Measurements from ENCODE around the gene TOMM7. TPM values are rescaled to one million over a fixed set of nuclear protein-coding genes. Genes with fewer than 3 reads are reported as not detected.
A peak's percentile ranks its signal among the peaks of the same experiment; 100 is the strongest.

Gene TOMM7
- total and polyA plus RNA-seq, 5 experiments from 2014 or later = 309 to 780 (median 462) TPM

DNA sequence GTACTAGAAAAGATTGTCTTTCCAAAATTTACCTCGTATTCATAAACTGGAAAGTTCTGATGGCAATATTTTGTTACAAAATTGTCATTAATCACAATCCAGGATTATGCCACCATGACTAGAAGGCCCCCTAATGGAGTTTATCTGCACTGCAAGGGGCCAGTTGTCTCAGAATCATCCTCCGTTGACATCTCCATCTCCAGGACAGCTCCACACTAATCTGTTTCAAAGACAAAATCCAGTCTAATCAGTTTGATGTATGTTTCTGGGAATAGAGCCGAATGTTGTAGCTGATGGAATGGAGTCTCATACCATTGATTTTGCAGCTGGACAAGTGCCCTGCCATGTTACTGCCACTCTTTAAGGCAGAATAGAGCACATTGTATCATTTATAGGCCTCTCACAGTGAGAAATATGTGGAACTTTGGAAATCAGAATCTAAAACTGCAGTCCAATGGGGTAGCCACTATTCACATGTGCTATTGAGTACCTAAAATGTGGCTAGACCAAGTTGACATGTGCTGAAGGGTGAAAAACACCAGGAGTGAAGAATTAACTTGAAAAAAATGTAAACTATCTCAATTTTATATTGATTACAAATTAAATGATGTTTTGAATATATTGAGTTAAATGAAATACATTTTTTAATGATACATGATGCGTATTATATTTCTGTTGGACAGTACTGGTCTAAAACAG is 38.3 kb upstream of the TOMM7 start:
- POLR2A ChIA-PET = no interaction called here
- no peaks in the 10 kb centered on the region for H3K9me3 Mint-ChIP-seq
- peaks cover 11 to 18% (median 14%) of the 10 kb centered on the region in 4 donors for H3K4me1 Mint-ChIP-seq
- no peak overlapping the region for H3K4me3 Mint-ChIP-seq
- H3K27ac Mint-ChIP-seq = peak overlapping the region in 1 of 10 donors; percentile 3
- peak in 2 of 10 donors; percentile 13 to 20 for DNase-seq
- H3K27me3 Mint-ChIP-seq = no peaks in the 10 kb centered on the region
- H3K36me3 Mint-ChIP-seq = peaks cover 0 to 52% (median 0%) of the 10 kb centered on the region in 3 donors
- peak; percentile 52 to 54 for ATAC-seq

DNA sequence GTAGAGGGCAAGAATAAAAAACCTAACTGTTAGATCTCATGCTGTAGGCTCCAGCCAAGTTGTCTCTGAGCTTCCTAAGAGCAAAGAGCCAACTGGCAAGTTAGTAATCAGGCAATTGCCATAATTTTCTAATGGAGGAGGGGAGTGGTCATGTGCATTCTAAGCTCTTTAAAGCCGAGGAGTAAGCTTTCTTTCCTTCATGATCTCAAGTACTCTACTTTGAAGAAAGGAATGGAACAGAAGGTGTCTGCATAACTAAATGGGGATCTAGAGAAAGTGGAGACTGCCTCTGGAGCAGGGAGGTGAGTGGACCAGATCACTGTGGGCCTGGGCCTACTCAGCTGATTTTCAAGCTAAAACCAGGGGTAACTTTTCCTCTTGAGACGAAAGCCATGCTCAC is 37.7 kb upstream of the TOMM7 start:
- ATAC-seq (no peak), DNase-seq (no peak)
- H3K4me3 Mint-ChIP-seq = no peak overlapping the region
- no peaks in the 10 kb centered on the region for H3K9me3 Mint-ChIP-seq
- H3K27ac Mint-ChIP-seq = peak overlapping the region in 1 of 10 donors; percentile 66
- H3K27me3 Mint-ChIP-seq = no peaks in the 10 kb centered on the region
- peaks cover 9 to 22% (median 15%) of the 10 kb centered on the region in 4 donors for H3K4me1 Mint-ChIP-seq
- peaks cover 0 to 51% (median 0%) of the 10 kb centered on the region in 3 donors for H3K36me3 Mint-ChIP-seq
- POLR2A ChIA-PET = no interaction called here

DNA sequence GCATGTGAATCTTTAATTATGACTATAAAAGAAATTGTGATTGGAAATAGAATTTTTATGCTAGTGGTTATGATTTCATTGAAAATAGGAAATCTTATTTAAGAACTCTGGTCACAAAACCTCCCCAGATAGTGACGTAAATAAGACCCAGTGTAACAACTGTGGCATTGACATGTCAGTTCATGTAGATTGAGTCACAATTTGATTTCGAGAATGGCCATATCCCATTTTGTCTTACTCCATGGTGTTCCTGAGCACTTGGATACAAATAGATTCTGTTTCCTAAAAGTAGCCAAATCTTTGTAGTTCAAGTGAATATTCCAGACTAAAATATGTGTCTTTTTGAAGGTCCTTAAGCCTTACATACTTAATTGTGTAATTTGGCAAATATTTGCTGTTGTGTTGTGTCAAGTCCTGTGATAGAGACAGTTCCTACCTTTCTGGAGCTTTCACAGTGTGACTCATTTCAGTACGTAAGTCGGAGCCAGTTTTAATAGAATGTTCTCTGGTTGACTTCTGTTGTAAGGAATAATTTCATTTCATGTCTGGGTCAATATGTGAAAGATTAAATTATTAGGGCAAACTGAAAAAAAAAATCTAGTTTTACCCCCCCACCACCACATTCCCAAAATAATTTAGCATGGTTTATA is 37.1 kb upstream of the TOMM7 start:
- H3K4me1 Mint-ChIP-seq = peaks cover 6 to 22% (median 16%) of the 10 kb centered on the region in 4 donors
- no peak for ATAC-seq
- H3K36me3 Mint-ChIP-seq = peaks cover 0 to 49% (median 0%) of the 10 kb centered on the region in 3 donors
- no peak for DNase-seq
- POLR2A ChIA-PET = no interaction called here
- H3K4me3 Mint-ChIP-seq = no peak overlapping the region
- no peaks in the 10 kb centered on the region for H3K9me3 Mint-ChIP-seq
- H3K27me3 Mint-ChIP-seq = no peaks in the 10 kb centered on the region
- peak overlapping the region in 1 of 10 donors; percentile 66 for H3K27ac Mint-ChIP-seq

DNA sequence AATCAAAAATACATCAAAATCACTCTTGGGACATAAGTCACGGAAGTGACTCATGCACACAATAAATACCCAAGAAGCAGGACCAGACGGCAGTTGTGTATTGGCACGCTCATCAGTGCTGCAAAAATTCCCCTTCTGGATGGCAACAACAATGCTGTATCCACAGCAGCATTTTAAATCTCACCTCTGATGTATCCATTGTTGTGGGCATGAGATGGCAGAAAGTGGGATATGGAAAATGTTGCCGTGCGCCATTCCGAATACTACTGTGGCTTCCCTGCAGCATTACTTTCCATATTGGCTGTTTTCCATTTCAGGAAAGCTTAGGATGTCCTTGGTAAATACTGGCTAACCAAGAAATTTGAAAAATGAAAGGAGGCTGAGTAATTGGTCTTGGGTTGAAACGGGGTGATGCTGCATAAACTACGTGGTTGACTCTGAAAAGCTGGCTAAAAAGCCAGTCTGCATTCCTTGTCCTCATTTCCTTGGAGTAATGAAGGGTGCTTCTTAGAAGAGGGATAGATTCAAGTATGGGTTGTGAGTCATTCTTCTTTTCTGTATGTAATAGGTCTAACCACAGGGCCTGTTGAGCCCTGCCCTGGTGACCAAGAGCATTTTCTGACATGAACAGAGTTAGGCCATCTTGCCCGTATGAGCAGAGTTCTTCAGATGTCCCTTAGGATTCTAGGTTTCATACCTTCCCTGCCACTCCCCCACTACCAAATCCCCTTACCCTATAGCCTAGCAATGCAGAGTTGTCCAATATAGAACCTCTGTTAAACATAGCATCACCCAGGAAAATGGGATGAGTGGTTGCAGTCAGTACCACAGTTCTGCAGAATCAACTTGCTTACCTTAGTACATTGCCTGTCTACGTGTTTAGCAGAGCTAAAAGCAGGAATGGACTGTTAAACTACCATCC is 36.3 kb upstream of the TOMM7 start:
- DNase-seq (no peak), ATAC-seq (no peak)
- Mint-ChIP-seq H3K4me3 (no peak overlapping the region), H3K36me3 (peaks cover 0 to 49% (median 0%) of the 10 kb centered on the region in 3 donors), H3K4me1 (peaks cover 6 to 22% (median 20%) of the 10 kb centered on the region in 4 donors), H3K27ac (peak overlapping the region in 2 of 10 donors; percentile 3 to 24), H3K27me3 (no peaks in the 10 kb centered on the region), H3K9me3 (no peaks in the 10 kb centered on the region)
- POLR2A ChIA-PET = no interaction called here

DNA sequence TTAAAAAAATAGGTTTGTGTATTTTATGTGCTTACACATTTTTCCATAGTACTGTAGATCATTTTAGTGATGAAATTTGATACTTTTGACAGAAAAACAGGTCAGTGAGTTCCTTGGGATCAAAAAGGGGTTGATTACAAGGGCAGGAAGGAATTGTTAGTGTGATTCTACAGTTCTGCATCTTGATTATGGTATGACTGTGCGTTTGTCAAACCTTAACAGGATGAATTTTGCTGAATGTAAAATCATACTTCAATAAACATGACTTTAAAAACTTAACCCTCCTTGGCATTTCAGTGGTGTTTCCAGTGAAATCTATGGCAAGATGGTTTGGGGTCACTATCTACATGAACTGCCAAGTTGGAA is 35.6 kb upstream of the TOMM7 start:
- Mint-ChIP-seq H3K4me1 (peaks cover 11 to 27% (median 25%) of the 10 kb centered on the region in 4 donors), H3K4me3 (no peak overlapping the region), H3K27ac (no peak overlapping the region), H3K27me3 (no peaks in the 10 kb centered on the region), H3K36me3 (peaks cover 0 to 49% (median 0%) of the 10 kb centered on the region in 3 donors), H3K9me3 (no peaks in the 10 kb centered on the region)
- POLR2A ChIA-PET = no interaction called here
- no peak for DNase-seq
- ATAC-seq = no peak

DNA sequence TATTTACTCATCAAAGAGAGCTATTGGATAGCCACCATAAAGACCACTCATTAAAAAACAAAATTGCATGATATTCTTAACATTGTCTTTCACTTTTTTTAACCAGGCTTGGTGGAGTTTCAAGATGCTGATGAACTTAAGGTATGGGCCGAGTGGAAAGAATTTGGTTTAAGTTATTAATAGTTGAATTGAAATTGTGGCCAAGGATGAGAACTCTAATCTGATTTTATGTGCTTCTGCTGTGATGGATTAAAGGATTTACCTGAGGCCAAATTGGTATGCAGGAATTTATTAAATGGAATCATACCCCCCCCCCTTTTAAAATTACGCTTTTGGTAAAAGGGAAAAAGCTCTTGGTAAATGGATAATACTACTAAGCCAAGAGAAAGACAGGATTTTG is 33.8 kb upstream of the TOMM7 start:
- no peak for DNase-seq
- H3K9me3 Mint-ChIP-seq = no peaks in the 10 kb centered on the region
- POLR2A ChIA-PET = no interaction called here
- peak overlapping the region in 2 of 10 donors; percentile 15 to 36 for H3K4me3 Mint-ChIP-seq
- no peak for ATAC-seq
- peaks cover 0 to 44% (median 0%) of the 10 kb centered on the region in 3 donors for H3K36me3 Mint-ChIP-seq
- H3K27ac Mint-ChIP-seq = no peak overlapping the region
- H3K4me1 Mint-ChIP-seq = peaks cover 12 to 29% (median 26%) of the 10 kb centered on the region in 4 donors
- no peaks in the 10 kb centered on the region for H3K27me3 Mint-ChIP-seq

DNA sequence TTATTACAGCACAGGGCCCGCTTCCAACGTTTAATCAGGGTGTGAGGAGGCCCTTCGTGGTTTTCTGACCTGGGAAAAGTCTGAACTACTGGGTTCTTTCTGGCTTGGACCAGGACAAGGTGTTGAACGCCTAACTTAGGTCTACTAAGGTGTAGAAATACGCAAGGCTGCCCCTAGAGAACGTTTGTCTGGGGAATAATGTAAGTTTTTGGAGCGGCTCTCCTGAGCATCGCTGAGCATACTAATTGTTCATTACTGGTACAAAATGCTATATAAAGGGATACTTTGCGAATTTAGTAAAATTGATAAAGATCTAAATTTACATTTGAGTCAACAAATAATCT is 32.4 kb upstream of the TOMM7 start:
- POLR2A ChIA-PET = no interaction called here
- Mint-ChIP-seq H3K4me3 (peak overlapping the region; percentile 91 to 98 (median 94)), H3K36me3 (peaks cover 0 to 33% (median 0%) of the 10 kb centered on the region in 3 donors), H3K27me3 (peaks cover 0 to 2% (median 0%) of the 10 kb centered on the region in 5 donors), H3K9me3 (no peaks in the 10 kb centered on the region), H3K4me1 (peaks cover 11 to 27% (median 26%) of the 10 kb centered on the region in 4 donors), H3K27ac (peak overlapping the region; percentile 44 to 98 (median 94))
- ATAC-seq (peak; percentile 5 to 15), DNase-seq (peak in 1 of 10 donors; percentile 23)

DNA sequence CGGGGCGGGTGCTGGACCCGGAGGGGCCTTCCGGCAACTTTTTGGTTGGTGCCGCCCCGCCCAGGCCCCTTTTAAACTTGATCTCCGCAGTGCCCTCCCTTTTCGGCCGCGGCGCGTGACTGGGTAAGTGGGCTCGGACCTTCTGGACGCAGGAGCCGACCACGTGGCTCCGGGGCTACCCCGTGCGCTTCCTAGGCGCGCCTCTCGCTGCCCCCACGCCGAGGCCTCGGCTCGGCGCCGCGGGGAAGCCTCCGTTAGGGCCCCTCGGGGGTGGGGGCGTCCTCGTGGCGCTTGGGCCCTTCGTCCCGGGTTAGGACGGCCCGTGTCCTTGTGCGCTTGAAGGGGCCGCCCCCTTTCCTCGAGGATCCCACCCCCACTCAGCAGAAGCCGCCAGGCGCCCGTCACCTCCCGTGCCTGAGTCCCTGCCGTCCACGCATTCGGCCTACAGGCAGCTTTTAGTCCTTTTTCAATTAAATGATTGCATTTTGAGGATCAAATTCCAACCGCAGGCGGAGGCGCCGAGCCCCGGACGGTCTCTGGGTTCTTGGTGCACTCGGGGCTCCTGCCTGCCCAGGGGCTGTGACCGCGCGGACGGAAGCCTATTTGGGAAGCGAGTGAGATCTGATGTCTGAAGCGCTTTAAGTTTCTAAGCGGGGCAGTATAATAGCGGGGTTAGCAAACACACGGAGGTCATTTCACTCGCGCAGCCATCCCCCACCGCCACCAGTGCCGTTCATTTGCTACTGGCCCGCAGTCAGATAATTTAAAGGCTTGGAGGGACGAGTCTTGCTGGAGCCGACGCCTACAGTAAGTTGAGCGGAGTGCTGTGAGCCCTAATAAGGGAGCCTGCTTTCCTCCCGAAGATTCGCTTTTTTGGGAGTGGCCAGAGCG is 31.8 kb upstream of the TOMM7 start:
- Mint-ChIP-seq H3K4me3 (peak overlapping the region; percentile 91 to 98 (median 94)), H3K9me3 (no peaks in the 10 kb centered on the region), H3K27me3 (peaks cover 0 to 4% (median 0%) of the 10 kb centered on the region in 5 donors), H3K27ac (peak overlapping the region; percentile 44 to 98 (median 94)), H3K36me3 (peaks cover 0 to 29% (median 0%) of the 10 kb centered on the region in 3 donors), H3K4me1 (peaks cover 11 to 27% (median 26%) of the 10 kb centered on the region in 4 donors)
- POLR2A ChIA-PET = interaction anchor here (1.0 kb wide), 1 partner anchor 32 kb away, joined by 3 read pairs; the partner anchor contains the start of gene TOMM7
- ATAC-seq (peak; percentile 46 to 77), DNase-seq (peak in 7 of 10 donors; percentile 38 to 86 (median 69))

DNA sequence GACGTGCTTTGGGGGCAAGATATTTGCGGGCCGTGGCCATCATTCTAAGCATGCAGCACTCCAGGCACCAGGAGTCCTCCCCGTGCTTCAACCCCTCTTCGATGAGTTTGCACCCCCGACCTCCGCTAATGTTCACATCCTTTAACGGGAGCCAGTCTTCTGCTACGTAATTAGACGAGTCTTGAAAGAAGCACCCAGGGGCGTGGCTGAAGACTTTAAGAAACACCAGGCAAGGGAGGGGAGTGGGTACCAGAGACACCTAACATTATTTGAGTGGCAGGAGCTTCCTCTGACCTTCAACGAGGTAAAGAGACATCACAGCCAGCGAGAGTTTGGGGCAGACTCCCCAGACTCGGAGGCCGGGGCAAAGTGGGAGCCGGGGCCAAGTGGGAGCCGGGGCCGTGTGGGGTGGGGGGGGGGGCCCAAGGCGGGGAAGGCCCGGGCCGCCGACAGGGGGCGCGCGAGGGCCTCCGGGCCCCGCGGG is 31.1 kb upstream of the TOMM7 start:
- peak overlapping the region; percentile 85 to 99 (median 96) for H3K4me3 Mint-ChIP-seq
- DNase-seq = peak in 7 of 10 donors; percentile 46 to 81 (median 78)
- no peaks in the 10 kb centered on the region for H3K9me3 Mint-ChIP-seq
- peaks cover 0 to 24% (median 0%) of the 10 kb centered on the region in 3 donors for H3K36me3 Mint-ChIP-seq
- peaks cover 9 to 27% (median 26%) of the 10 kb centered on the region in 4 donors for H3K4me1 Mint-ChIP-seq
- peak overlapping the region; percentile 83 to 99 (median 97) for H3K27ac Mint-ChIP-seq
- POLR2A ChIA-PET = interaction anchor here (1.0 kb wide), 1 partner anchor 31 kb away, joined by 3 read pairs; the partner anchor contains the start of gene TOMM7
- H3K27me3 Mint-ChIP-seq = peaks cover 0 to 4% (median 0%) of the 10 kb centered on the region in 5 donors
- peak; percentile 64 to 82 for ATAC-seq

DNA sequence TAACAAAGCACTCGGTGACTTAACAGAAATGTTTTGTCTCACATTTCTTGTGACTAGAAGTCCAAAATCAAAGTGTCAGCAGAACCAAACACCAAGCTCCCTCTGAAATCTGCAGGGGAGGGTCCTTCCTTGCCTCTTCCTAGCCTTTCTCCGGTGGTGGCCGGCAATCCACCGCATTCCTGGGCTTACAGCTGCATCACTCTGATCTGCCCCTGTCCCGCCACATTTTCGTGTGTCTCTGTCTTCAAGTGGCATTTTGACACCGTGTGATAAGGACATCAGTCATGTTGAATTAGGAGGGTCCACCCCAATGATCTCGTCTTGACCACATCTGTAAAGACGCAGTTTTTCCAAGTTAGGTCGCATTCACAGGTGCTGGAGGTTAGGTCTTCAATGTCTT is 30.5 kb upstream of the TOMM7 start:
- no peak for ATAC-seq
- Mint-ChIP-seq H3K27me3 (peaks cover 0 to 4% (median 0%) of the 10 kb centered on the region in 5 donors), H3K9me3 (no peaks in the 10 kb centered on the region), H3K4me3 (peak overlapping the region; percentile 85 to 99 (median 96)), H3K36me3 (peaks cover 0 to 18% (median 0%) of the 10 kb centered on the region in 3 donors), H3K4me1 (peaks cover 9 to 27% (median 26%) of the 10 kb centered on the region in 4 donors), H3K27ac (peak overlapping the region in 8 of 10 donors; percentile 30 to 99 (median 97))
- DNase-seq = no peak
- POLR2A ChIA-PET = interaction anchor here (1.0 kb wide), 1 partner anchor 31 kb away, joined by 3 read pairs; the partner anchor contains the start of gene TOMM7

DNA sequence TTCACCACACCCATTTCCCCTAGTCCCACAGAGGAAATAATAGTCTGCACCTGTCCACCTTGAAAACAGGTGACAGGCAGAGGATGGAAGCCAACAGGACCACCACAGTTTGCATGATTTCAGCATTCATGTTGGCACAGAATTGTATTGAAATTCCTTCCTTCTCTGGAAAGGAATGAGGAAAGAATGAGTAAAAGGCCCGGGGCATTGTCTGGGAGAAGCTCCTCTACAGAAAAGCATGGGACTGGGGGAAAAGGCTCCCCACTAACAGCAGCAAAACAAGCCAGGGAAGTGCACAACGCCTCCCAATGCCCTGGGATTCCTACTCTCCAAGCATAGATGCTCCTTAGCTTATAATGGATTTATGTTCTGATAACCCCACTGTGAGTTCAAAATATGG is 28.5 kb upstream of the TOMM7 start:
- no peak overlapping the region for H3K4me3 Mint-ChIP-seq
- no peaks in the 10 kb centered on the region for H3K9me3 Mint-ChIP-seq
- peaks cover 0 to 4% (median 0%) of the 10 kb centered on the region in 5 donors for H3K27me3 Mint-ChIP-seq
- H3K27ac Mint-ChIP-seq = no peak overlapping the region
- ATAC-seq = no peak
- H3K36me3 Mint-ChIP-seq = peaks cover 0 to 2% (median 0%) of the 10 kb centered on the region in 3 donors
- peaks cover 9 to 21% (median 20%) of the 10 kb centered on the region in 4 donors for H3K4me1 Mint-ChIP-seq
- POLR2A ChIA-PET = interaction anchor here (0.6 kb wide), 1 partner anchor 42 kb away, joined by 3 read pairs; no protein-coding TSS in a partner anchor
- DNase-seq = no peak

All from naive thymus-derived CD8-positive, alpha-beta T cell (primary cell).